GM18861 (cell line): Measurements from ENCODE around the gene RGS9BP.
"Not testable (repeated sequence)": the region's sequence is repeated elsewhere in the genome, so short reads cannot be mapped to it uniquely, and the experiment has no call there.

Source experiments
- ATAC-seq: cut with Tn5 transposase; IDR thresholded peaks from one replicate; pipeline ENCODE4 v1.9.1; 2021; ENCODE audit not compliant: unreplicated experiment

Gene RGS9BP

GRCh38 chr19:32675720-32676185 is at the start of gene RGS9BP:
Gene RGS9BP, plus strand, starts transcription at chr19:32675848. Its CDS starts 416 bp downstream, at chr19:32676264.
- no peak for ATAC-seq

- ATAC-seq: no peak
These were observed 48.7 kb upstream of the RGS9BP start for GRCh38 chr19:32626969-32627368.

DNA sequence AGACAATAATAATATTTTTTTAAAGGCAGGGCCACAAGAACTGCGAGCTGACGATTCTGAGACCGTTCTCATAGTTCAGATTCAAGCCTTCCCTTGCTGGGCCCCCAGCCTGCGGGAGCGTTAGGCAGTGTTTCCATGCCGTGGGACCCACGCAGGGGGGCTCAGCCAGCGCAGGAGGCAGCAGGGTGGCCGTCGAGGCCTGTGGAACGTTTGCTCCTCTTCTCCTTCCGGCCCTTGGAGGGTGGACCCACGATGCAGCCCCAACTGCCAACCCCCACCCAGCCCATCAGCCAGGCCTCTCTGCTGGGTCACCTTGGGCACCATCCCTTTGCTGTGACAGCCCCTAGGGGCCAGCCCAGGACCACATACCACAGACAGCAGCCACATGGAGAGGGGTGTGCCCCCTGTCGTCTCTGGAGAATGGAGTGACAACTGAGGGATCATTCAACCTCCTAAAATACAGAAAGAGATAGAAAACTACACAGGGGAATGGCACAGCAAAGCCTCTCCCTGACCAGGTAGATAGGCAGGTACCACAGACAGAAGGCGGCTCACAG is 47.9 kb upstream of the RGS9BP start:
- ATAC-seq: no peak

- no peak for ATAC-seq
These were observed 45.3 kb upstream of the RGS9BP start for GRCh38 chr19:32630338-32630737.

DNA sequence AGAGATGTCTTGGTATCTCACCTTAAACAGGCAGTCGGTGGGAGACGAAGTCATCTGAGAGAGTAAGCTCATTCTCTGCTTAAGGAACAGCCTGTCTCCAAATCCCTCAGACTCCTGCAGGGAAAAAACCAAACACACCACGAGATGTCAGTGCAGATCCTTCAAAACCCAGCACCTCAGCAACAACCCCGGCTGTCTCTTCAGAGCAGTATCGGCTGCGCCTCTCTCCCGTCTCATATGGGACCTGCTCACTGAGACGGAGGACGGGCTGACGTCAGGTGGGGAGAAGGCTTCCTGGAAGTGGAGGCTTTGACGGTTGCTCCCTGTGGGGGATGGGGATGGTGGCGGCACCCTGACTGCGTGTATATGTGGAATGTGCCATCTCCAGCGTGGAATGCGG is 44.3 kb upstream of the RGS9BP start:
- ATAC-seq: no peak

DNA sequence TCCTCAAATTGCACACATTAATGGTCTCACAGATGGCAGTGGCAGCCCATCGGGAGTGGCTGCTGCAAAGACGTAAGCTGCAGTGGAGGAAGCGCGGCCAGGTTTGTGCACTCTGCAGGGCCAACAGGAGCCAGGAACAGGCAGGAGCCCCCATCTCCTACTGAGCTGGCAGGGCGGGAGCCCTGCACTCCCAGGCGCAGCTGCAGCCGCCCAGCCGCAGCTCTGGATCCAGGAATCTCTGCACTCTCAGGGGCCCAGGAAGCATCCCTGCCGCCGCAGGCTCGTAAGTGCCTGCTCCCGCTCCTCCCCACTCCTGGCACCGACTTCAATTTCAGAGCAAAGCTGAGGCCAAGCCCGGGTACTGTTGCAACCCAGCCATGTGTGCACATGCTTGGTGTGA is 38.2 kb upstream of the RGS9BP start:
- ATAC-seq: no peak

DNA sequence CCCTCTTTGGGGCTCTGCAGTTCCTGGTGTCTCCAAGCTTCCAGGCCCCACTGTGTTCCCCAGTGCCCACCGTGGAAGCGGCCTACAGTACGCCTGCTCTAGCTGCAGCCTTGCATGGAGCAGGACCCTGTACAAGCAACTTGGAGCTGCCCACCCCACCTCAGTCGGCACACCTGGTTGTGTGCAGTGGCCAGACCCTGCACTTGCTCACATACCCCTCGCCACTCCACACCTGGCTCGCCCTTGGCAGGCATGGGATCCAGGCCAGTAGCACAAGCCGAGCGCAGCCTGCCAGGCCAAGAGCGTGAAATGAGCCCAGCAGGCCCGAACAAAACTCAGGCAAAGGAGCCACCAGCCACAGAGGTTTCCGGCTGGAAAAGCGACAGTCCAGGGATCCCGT is 37.0 kb upstream of the RGS9BP start:
- no peak for ATAC-seq

DNA sequence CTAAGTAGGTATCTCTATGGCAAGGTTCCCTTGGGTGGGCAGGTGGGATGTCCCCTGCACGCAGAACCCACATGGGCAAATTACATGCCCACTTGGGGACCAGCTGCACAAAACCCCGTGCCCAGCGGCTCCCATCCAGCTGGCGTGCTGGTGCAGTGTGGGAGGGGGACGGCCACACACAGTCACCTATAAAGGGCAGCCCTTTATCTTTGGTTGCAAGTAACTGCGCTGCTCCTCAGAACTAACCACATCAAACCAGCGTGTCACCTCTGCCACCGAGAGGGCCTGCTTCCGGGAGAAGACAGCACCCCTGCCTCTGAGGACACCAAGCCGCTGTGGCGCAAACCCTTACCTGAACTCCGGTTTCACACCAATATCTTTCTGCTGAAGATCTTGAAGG is 32.9 kb upstream of the RGS9BP start:
- no peak for ATAC-seq

DNA sequence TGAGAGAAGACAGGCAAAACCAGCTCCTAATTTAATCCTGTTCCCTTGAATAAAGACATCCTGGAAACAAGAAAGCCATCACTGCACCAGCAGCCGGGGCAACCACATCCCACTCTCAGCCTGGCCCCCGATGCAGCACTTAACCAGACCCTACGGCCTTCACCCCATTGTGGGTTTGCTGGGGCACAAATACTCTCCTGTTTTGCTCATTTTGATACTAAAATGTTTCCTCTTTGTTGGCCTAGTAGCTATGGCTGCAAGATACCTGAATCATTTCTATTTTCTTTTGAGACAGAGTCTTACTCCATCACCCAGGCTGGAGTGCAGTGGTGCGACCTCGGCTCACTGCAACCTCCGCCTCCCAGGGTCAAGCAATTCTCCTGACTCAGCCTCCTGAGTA is 29.1 kb upstream of the RGS9BP start:
- no peak for ATAC-seq

GRCh38 chr19:32647361-32647760 is 28.3 kb upstream of the RGS9BP start:
- no peak for ATAC-seq

DNA sequence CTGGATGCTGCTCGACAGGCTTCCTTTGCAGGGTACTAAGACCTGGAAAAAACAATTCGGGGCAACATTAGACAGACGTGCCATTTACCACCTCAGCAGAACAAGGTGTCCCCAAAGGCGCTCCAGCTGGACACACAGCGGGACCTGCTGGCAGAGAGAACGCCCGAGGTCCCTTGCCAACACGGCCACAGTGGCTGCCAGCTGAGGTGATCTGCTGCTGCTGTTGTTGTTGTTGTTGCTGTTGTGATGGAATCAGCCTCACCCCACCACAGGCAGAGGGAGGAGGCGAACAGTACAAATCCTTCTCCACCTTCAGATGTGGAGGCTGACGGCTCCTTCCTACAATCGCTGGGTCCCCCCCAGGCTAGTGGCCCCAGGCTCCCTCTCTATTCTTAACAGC is 25.9 kb upstream of the RGS9BP start:
- ATAC-seq: no peak

DNA sequence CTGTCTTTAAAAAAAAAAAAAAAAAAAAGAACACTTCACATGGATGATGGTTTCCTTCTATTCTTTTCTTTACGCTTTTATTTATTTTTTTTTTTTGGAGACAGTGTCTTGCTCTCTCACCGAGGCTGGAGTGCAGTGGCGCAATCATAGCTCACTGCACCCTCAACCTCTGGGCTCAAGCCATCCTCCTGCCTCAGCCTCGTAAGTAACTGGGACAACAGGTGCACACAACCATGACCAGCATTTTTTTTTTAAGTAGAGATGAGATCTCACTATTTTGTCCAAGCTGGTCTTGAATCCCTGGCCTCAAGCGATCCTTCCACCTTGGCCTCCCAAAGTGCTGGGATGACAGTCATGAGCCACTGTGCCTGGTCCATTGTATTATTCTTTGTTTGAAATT is 25.0 kb upstream of the RGS9BP start:
- ATAC-seq: no peak

DNA sequence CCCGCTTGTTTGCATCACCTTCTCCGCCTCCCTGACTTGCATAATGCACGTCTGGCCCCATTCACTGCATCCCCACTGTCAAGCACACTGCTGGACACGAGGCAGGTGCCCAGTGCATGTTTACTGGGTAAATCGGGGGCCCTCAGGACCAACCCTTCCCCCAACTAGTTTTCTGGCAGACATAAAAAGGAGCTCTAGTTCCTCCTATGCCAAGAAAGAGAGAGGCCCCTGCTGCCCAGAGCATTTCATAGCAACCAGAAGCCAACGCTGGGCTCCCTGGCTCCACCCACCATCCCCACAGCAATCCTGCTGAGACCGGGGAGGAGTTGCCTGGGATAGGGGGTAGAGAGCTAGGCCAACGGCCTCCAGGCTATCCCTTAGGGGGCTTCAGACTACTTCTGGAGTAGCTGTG is 23.9 kb upstream of the RGS9BP start:
- ATAC-seq: no peak

GRCh38 chr19:32652331-32652730 is 23.3 kb upstream of the RGS9BP start:
- ATAC-seq: not testable (repeated sequence)

DNA sequence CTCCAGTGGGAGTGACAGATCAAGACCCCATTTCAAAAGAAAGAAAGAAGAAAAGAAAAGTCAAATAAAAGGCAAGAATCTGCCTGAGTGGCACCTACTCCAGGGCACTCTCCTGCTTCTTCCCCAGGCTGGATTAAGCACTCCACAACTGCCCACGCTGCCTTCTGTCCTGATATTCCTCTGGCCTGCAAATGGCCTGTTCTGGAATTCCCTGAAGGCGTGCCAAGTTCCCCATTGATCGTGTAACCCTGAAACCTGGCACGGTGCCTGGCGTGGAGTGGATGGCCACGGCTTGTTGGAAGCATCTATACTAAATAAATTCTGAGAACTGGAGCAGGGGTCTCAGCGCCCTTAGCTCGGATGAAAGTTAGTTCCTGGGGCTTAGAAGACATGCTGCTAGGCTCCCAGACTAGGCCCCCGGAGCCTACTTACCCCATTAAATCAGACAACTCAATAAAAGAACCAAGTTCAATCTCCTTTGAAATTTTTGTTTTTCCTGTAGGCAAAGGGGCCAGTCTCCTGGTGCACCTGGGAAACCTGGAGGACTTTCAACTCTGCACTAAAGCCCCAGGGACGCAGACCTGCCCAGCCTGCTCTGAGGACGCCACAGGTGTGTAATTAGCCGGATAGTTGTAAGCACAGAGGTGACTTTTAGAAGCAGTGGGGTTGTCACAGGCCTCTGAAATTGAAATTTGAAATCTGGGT is 22.6 kb upstream of the RGS9BP start:
- no peak for ATAC-seq

DNA sequence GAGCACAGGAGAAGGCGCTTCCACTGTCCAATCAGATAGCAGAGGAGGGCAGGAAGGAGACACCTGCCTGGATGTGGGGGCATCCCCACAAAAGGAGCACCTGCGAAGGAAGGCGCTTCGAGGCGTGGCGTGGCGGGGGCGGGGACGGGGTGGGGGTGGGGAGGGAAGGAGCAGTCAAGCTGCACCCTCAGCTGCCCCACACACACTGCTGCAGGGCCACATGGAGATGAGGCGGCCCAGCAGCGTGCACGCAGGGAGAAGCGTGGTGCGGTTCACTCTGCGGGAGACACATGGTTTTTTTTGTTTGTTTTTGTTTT is 22.1 kb upstream of the RGS9BP start:
- ATAC-seq: no peak

DNA sequence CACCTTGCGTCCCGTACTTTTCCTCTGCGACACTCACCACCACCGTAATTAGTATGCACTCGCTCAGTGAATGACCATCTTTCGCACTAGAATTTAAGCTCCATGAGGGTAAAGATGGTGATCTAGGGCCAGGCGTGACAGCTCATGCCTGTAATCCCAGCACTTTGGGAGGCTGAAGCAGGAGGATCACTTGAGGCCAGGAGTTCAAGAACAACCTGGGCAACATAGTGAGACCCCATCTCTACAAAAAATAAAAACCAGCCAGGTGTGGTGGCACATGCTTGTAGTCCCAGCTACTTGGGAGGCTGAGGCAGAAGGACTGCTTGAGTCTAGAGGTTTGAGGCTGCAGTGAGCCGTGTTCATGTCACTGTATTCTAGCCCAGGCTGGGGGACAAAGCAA is 19.3 kb upstream of the RGS9BP start:
- not testable (repeated sequence) for ATAC-seq

DNA sequence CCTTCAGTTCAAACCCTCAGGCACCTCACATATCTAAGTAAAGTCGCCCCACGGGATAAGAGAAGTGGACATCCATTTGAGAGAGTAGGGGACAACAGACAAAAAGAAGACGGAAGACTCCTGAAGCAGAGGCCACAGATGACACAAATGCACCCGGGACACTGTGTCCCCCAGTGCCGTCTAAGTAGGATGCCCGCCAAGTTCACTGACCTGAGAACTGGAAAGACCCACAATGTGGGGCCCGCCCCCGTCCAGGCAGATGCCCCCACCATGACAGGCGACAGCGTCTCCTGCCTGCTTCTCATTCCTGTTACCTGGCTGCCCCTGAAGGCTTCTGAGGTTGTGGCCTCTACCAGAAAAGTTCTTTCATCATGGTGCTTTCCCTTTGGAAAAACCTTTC is 17.6 kb upstream of the RGS9BP start:
- ATAC-seq: no peak

DNA sequence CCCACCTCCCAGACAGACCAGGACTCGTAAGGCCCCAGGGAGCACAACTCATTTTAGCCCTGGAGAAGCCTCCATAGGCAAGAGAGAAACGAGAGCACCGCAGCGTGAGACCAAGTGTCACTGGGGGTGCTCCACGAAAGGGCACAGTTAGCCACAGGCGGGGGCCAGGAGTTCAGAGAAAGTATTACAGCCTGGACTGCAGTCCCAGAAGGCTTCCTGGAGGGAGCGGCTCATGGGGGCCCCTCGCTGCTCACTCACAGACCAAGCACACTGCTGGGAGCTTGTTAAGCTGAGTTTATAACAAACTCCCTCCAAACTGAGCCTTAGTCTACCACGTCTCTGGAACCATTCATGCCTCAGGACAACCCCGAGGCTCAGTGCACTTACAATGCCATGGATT is 17.1 kb upstream of the RGS9BP start:
- ATAC-seq: no peak

- no peak for ATAC-seq
These were observed 14.3 kb upstream of the RGS9BP start for GRCh38 chr19:32661318-32661717.

DNA sequence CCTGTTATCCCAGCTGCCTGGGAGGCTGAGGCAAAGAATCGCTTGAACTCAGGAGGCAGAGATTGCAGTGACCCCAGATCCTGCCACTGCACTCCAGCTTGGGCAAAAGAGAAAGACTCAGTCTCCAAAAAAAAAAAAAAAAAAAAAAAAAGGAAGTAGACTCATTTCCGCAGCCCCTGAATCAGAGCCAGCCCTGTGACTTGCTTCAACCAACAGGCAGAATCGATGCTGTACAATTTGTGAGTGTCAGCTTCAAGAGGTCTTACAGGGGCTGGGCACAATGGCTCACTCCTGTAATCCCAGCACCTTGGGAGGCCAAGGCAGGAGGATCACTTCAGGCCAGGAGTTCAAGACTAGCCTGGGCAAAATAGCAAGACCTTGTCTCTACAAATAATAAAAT is 13.5 kb upstream of the RGS9BP start:
- ATAC-seq: no peak

GRCh38 chr19:32666084-32666483 is 9.6 kb upstream of the RGS9BP start:
- ATAC-seq: no peak

DNA sequence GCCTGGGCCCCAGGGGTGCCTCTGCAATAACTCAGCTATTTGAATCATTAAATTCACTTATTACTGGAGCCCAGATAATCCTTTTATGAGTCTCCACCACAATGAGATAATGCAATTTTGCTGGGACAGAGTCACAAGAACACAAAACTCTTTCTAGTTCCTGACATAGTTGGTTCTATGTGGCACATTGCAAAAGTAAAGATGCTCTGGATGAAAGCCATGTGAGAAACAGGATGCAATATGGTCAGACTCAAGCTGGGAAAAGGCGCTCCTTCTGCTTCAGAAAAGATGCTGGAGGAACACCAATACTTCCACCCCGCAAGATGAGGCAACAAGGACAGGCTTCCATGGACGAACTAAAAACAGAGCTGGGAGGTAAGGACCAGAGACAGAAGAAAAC is 6.3 kb upstream of the RGS9BP start:
- no peak for ATAC-seq
